Neural progenitor cell (in vitro differentiated cells): ENCODE measurements around the gene ADCY9. TPM values are rescaled to one million over a fixed set of nuclear protein-coding genes. Genes with fewer than 3 reads are reported as not detected.

Source experiments
- DNase-seq: peaks from one replicate; pipeline ENCODE4 v3.0.0-alpha.2; 2016; ENCODE audit warnings: low spot score
- H2AFZ ChIP-seq: fragments of 200-600 bp; sonication (generic); replicated peaks from 2 replicates; pipeline ENCODE4 v1.6.1; 2016; ENCODE audit warnings: antibody characterized with exemption
- H3F3A ChIP-seq: fragments of 200-600 bp; sonication (generic); 2 replicates; pipeline ENCODE4 v1.6.1; 2016; ENCODE audit warnings: antibody characterized with exemption, low read depth
- H3K27ac ChIP-seq: fragments of 200-600 bp; sonication (generic); 2 replicates; pipeline ENCODE4 v1.5.1; 2016; ENCODE audit warnings: mild to moderate bottlenecking
- H3K27me3 ChIP-seq: fragments of 200-600 bp; sonication (generic); 2 replicates; pipeline ENCODE4 v1.6.1; 2016; ENCODE audit warnings: mild to moderate bottlenecking, moderate library complexity
- H3K36me3 ChIP-seq: fragments of 200-600 bp; sonication (generic); 2 replicates; pipeline ENCODE4 v1.5.1; 2016
- H3K4me1 ChIP-seq: fragments of 200-600 bp; sonication (generic); 2 replicates; pipeline ENCODE4 v1.6.1; 2016; ENCODE audit warnings: mixed run types
- H3K4me2 ChIP-seq: fragments of 200-600 bp; sonication (generic); 2 replicates; pipeline ENCODE4 v1.6.1; 2016
- H3K4me3 ChIP-seq: fragments of 200-600 bp; sonication (generic); 2 replicates; pipeline ENCODE4 v1.5.1; 2016
- H3K79me2 ChIP-seq: fragments of 200-600 bp; sonication (generic); 2 replicates; pipeline ENCODE4 v1.6.1; 2016; ENCODE audit warnings: low read depth
- H3K9ac ChIP-seq: fragments of 200-600 bp; sonication (generic); 2 replicates; pipeline ENCODE4 v1.6.1; 2016
- H3K9me3 ChIP-seq: fragments of 200-600 bp; sonication (generic); 2 replicates; pipeline ENCODE4 v1.5.1; 2016; ENCODE audit warnings: low read depth
- H4K20me1 ChIP-seq: fragments of 200-600 bp; sonication (generic); 2 replicates; pipeline ENCODE4 v1.6.1; 2016; ENCODE audit warnings: low read depth
- H3K27ac Mint-ChIP-seq: 3 replicates; pipeline ENCODE4 v1.8.0; 2021; ENCODE audit warnings: mixed read lengths
- H3K27me3 Mint-ChIP-seq: 2 replicates; pipeline ENCODE4 v1.8.0; 2022; ENCODE audit warnings: low read depth, mild to moderate bottlenecking, inconsistent platforms, moderate library complexity, mixed read lengths; ENCODE audit not compliant: insufficient read depth
- H3K36me3 Mint-ChIP-seq: 3 replicates; pipeline ENCODE4 v1.8.0; 2021; ENCODE audit warnings: mixed read lengths
- H3K4me1 Mint-ChIP-seq: 3 replicates; pipeline ENCODE4 v1.8.0; 2021; ENCODE audit warnings: mixed read lengths
- H3K4me3 Mint-ChIP-seq: 3 replicates; pipeline ENCODE4 v1.8.0; 2021; ENCODE audit warnings: mild to moderate bottlenecking, moderate library complexity, mixed read lengths
- H3K9me3 Mint-ChIP-seq: 3 replicates; pipeline ENCODE4 v1.8.0; 2020; ENCODE audit warnings: mixed read lengths
- CTCF ChIP-seq: fragments of 200-600 bp; sonication (generic); IDR thresholded peaks from 2 replicates; pipeline ENCODE4 v1.5.1; 2017; ENCODE audit warnings: antibody characterized with exemption, mild to moderate bottlenecking
- EZH2 ChIP-seq: fragments of 200-600 bp; sonication (generic); IDR thresholded peaks from 2 replicates; pipeline ENCODE4 v1.6.1; 2017; ENCODE audit warnings: antibody characterized with exemption, mild to moderate bottlenecking, moderate library complexity
- EZH2phosphoT487 ChIP-seq: fragments of 200-600 bp; sonication (generic); IDR thresholded peaks from 2 replicates; pipeline ENCODE4 v1.6.1; 2017; ENCODE audit warnings: antibody characterized with exemption
- total RNA-seq: library from RNA; depleted of rRNA; stranded (reverse); fragments of >200 nt; gene quantifications from 2 replicates; pipeline ENCODE4 v1.2.3, GENCODE V29; 2015; ENCODE audit warnings: low replicate concordance

The ADCY9 gene
- total RNA-seq, 1 donor from 2014 or later, result 1.2 TPM

GRCh38 chr16:3922241-3922640 is 194.0 kb downstream of the ADCY9 start:
- no peak overlapping the region for H3K27ac ChIP-seq
- H3K4me2 ChIP-seq, result no peak overlapping the region
- Mint-ChIP-seq H3K9me3 (peaks cover 18% of the 10 kb centered on the region), H3K27me3 (peaks cover 18% of the 10 kb centered on the region), H3K36me3 (no peaks in the 10 kb centered on the region), H3K4me3 (no peak overlapping the region), H3K27ac (no peak overlapping the region), H3K4me1 (no peaks in the 10 kb centered on the region)
- no peak overlapping the region for H3K4me3 ChIP-seq
- H3F3A ChIP-seq, result no peaks in the 10 kb centered on the region
- H2AFZ ChIP-seq, result no peak overlapping the region
- H3K27me3 ChIP-seq, result no peaks in the 10 kb centered on the region
- no peaks in the 10 kb centered on the region for H3K36me3 ChIP-seq
- H4K20me1 ChIP-seq, result no peaks in the 10 kb centered on the region
- H3K79me2 ChIP-seq, result no peaks in the 10 kb centered on the region
- no peaks in the 10 kb centered on the region for H3K4me1 ChIP-seq
- TF ChIP-seq EZH2 (no peak), CTCF (no peak), EZH2phosphoT487 (no peak)
- DNase-seq, result no peak
- no peaks in the 10 kb centered on the region for H3K9me3 ChIP-seq
- H3K9ac ChIP-seq, result no peak overlapping the region

GRCh38 chr16:3920206-3920605 is 196.0 kb downstream of the ADCY9 start:
- Histone ChIP-seq H2AFZ (no peak overlapping the region), H3K4me2 (no peak overlapping the region), H3K4me1 (no peaks in the 10 kb centered on the region), H3K9ac (no peak overlapping the region), H3K27ac (no peak overlapping the region), H3F3A (no peaks in the 10 kb centered on the region), H3K4me3 (no peak overlapping the region), H4K20me1 (no peaks in the 10 kb centered on the region), H3K79me2 (no peaks in the 10 kb centered on the region), H3K27me3 (no peaks in the 10 kb centered on the region), H3K36me3 (no peaks in the 10 kb centered on the region), H3K9me3 (no peaks in the 10 kb centered on the region)
- no peak for TF ChIP-seq CTCF
- TF ChIP-seq EZH2phosphoT487, result no peak
- TF ChIP-seq EZH2, result no peak
- no peak overlapping the region for H3K4me3 Mint-ChIP-seq
- no peaks in the 10 kb centered on the region for H3K4me1 Mint-ChIP-seq
- H3K27ac Mint-ChIP-seq, result no peak overlapping the region
- peaks cover 21% of the 10 kb centered on the region for H3K27me3 Mint-ChIP-seq
- H3K36me3 Mint-ChIP-seq, result no peaks in the 10 kb centered on the region
- no peak for DNase-seq
- H3K9me3 Mint-ChIP-seq, result peaks cover 20% of the 10 kb centered on the region

GRCh38 chr16:3919413-3919812 is 196.8 kb downstream of the ADCY9 start:
- H4K20me1 ChIP-seq, result no peaks in the 10 kb centered on the region
- Mint-ChIP-seq H3K4me1 (no peaks in the 10 kb centered on the region), H3K27me3 (peaks cover 25% of the 10 kb centered on the region), H3K4me3 (no peak overlapping the region), H3K27ac (no peak overlapping the region), H3K36me3 (no peaks in the 10 kb centered on the region), H3K9me3 (peaks cover 20% of the 10 kb centered on the region)
- no peak overlapping the region for H3K27ac ChIP-seq
- H3K4me2 ChIP-seq, result no peak overlapping the region
- H3K27me3 ChIP-seq, result no peaks in the 10 kb centered on the region
- no peaks in the 10 kb centered on the region for H3K79me2 ChIP-seq
- H3K36me3 ChIP-seq, result no peaks in the 10 kb centered on the region
- H3K4me3 ChIP-seq, result no peak overlapping the region
- H3K9ac ChIP-seq, result no peak overlapping the region
- DNase-seq, result no peak
- H3K4me1 ChIP-seq, result no peaks in the 10 kb centered on the region
- no peaks in the 10 kb centered on the region for H3F3A ChIP-seq
- H3K9me3 ChIP-seq, result no peaks in the 10 kb centered on the region
- no peak for TF ChIP-seq EZH2phosphoT487
- TF ChIP-seq EZH2, result no peak
- TF ChIP-seq CTCF, result no peak
- H2AFZ ChIP-seq, result no peak overlapping the region
